Measurements from ENCODE around the gene ZNF57.
"Not testable (repeated sequence)": the region's sequence is repeated elsewhere in the genome, so short reads cannot be mapped to it uniquely, and the experiment has no call there.

The ZNF57 gene

DNA sequence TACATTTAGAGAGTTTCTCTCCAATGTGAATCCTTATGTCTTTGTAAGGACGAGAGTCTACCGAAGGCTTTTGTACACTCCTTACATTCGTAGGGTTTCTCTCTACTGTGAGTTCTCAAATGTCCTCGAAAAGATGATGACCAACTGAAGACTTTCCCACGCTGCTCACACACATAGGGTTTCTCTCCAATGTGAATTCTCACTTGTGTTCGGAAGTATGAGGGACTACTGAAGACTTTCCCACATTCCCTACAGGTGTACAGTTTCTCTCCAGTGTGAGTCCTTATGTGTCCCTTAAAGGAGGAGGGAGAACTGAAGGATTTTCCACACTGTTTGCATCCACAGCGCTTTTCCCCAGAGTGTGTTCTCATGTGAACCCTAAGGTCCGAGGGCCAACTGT, 4.0 kb upstream of the ZNF57 start:
- no peak for DNase-seq (ENCODE audit: low spot score)

GRCh38 chr19:2902590-2903218, 2.0 kb downstream of the ZNF57 start:
- DNase-seq (ENCODE audit: low spot score), result no peak

DNA sequence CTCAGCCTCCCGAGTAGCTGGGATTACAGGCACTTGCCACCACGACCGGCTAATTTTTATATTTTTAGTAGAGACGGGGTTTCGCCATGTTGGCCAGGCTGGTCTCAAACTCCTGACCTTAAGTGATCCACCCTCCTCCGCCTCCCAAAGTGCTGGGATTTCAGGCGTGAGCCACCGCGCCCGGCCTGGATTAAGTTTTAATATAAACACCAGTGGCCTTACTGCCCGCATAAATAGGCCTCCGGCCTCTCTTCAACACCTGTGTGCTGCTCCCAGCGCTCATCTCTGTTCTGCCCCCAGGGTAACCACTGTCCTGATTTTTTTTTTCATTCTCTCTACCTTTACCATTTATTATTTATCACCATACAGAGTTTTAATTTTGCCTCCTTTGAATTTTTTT, 2.6 kb downstream of the ZNF57 start:
- DNase-seq (ENCODE audit: low spot score), result not testable (repeated sequence)

DNA sequence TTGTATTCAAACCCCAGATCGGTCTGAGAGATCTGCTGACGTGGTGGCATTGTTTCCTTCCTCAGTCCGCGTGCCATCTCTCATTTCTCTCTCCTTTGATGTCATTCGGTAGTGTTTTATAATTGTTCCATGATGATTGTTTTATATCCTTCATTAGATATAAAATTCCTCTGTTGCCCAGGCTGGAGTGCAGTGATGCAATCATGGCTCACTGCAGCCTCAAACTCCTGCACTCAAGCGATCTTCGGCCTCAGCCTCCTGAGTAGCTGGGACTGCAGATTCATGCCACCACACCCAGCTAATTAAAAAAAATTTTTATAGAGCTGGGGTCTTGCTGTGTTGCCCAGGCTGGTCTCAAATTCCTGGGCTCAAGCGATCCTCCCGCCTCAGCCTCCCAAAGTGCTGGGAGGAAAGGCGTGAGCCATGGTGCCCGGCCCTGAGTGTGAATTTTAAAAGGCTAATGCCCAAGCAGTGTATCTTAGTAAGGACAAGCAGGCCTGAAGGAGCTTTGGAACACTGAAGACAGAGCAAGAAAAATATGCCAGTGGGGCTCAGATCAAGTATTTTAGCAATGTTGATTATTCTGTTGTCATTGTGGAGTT, 5.3 kb downstream of the ZNF57 start:
- DNase-seq (ENCODE audit: low spot score), result no peak

GRCh38 chr19:2906631-2907195, 6.0 kb downstream of the ZNF57 start:
- no peak for DNase-seq (ENCODE audit: low spot score)

DNA sequence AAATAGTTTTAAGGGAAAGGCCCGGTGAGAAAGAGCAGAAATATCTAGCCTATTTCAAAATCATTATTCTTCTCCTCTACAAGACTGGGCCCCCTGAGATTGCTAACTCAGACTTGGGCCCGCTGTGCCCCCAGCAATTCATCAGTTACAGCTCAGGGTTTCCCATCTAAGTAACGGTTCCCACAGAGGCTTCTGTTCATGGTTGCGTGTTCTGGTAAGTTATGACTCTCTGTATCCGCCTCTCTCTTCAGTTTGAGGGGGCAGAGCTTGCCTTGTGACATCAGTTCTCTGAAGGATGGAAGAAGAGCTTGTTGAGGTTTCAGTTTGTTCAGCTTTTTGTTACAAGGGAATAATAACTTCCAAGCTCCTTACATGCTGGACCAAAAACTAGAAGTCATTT, 11.6 kb downstream of the ZNF57 start:
- DNase-seq (ENCODE audit: low spot score), result no peak

- no peak for DNase-seq (ENCODE audit: low spot score)
Observed at GRCh38 chr19:2917275-2918184, 16.8 kb downstream of the ZNF57 start.

- DNase-seq (ENCODE audit: low spot score), result no peak
Observed at GRCh38 chr19:2922987-2923386, 22.3 kb downstream of the ZNF57 start.

- DNase-seq (ENCODE audit: low spot score), result peak; percentile 72
Observed at GRCh38 chr19:2923510-2923909, 22.8 kb downstream of the ZNF57 start.

- DNase-seq (ENCODE audit: low spot score), result no peak
Observed at GRCh38 chr19:2926341-2927031, 25.8 kb downstream of the ZNF57 start.

DNA sequence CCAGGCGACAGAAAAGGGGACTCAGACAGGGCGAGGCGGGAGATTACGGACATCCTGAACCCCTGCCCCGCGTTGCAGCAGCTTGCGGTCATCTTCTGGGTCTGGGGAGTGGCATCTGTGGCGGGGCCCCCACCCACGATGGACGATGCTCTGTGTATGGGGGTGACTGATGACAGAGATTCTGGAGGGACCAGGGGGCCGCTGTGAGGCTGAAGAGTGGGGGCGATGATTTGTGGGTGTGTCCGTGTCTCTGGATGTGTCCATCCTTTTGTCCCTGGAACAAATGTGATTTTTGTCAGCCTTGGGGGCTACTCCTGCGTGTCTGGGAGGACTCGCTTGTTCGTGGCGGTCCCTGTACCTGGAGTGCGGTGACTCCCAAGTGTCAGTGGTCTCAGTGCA, 26.3 kb downstream of the ZNF57 start:
- DNase-seq (ENCODE audit: low spot score), result no peak

- no peak for DNase-seq (ENCODE audit: low spot score)
Observed at GRCh38 chr19:2933490-2933910, 32.8 kb downstream of the ZNF57 start.

- DNase-seq (ENCODE audit: low spot score), result not testable (repeated sequence)
Observed at GRCh38 chr19:2935863-2936262, 35.1 kb downstream of the ZNF57 start.

DNA sequence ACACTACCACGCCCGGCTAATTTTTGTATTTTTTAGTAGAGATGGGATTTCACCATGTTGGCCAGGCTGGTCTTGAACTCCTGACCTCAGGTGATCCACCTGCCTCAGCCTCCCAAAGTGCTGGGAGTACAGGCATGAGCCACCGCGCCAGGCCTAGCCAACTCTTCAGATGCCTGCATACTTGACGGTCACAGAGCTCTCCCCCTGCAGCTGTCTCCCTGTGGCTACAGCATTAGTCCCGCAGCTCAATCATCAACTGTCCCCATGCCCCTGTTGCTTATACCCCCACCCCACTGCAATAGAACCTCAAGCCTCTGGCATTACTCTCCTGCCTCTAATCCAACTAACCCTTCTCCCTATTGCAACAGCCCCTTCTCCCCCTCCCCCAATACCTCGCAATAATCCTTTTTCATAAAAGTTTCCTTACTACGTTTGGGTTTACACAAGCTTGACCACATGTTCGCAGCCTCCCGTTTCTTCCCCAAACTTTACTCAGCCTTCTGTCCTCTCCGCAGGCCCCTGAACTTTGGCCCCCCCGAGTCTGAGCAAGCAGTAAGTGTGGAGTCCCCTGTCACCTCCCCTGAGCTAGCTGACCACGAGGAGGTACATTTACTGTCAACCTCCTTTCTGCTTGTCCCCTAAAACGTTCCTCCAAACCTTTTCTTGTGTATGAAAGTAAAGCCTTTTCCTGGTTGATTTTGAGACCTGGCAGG, 42.4 kb downstream of the ZNF57 start:
- no peak for DNase-seq (ENCODE audit: low spot score)

- DNase-seq (ENCODE audit: low spot score), result no peak
Observed at GRCh38 chr19:2944403-2944774, 43.7 kb downstream of the ZNF57 start.

DNA sequence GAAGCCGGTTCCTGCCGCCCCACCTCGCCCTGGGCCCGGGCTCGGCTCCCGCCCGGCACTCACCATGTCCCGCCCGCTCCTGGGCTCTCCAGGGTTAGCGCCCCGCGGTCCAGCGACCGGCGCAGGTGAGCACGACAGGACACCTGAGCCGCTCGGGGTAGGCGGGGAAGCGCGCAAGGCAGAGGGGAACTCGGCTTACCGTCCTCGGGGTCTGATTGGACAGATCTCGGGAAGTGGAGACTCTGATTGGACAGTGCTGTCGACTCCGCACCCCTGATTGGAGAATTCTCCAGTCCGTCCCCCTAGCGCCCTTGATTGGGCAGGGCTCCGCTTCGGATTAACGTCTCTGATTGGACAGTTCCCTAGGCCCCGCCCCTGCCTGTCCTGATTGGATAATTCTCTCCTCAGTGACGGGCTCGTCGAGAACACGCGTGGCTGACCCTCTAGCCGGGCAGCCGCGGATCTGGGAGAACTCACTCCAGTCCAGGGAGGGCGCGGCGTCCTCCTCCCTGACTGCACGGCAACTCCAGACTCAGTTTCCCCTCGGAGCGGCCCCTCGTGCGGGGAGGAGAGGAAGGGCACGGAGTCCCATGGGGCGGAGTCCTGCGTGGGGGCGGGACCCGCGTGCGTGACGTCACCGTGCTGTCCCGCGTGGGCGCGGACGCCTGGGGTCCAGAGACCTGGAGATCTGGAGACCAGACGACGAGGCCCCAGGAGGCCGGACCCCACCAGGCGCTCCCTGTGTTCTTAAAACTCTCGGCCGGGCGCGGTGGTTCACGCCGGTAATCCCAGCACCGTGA, 44.2 kb downstream of the ZNF57 start, which contains the start of gene ZNF77:
Gene ZNF77, minus strand, starts transcription at position 197 of the 800 bp plus-strand sequence. Its CDS starts 131 bp downstream, at position 66.
- DNase-seq (ENCODE audit: low spot score), result peak; percentile 100

- DNase-seq (ENCODE audit: low spot score), result no peak
Observed at GRCh38 chr19:2945575-2946184, 45.0 kb downstream of the ZNF57 start.

- DNase-seq (ENCODE audit: low spot score), result no peak
Observed at GRCh38 chr19:2949939-2950285, 49.2 kb downstream of the ZNF57 start.

- peak; percentile 98 for DNase-seq (ENCODE audit: low spot score)
Observed at GRCh38 chr19:2950286-2951124, 49.8 kb downstream of the ZNF57 start.

All from GM03348 (cell line).